Activated CD8-positive, alpha-beta memory T cell treated with anti-CD3 and anti-CD28 coated beads, Interleukin-2, amount 50 U/mL, for 1 hour (primary cell): ENCODE measurements around the gene IDH3B.

Experiments used
- DNase-seq: peaks from one replicate; pipeline ENCODE4 v3.0.0-alpha.2; 2020; ENCODE audit errors: extremely low read depth

Gene IDH3B

DNA sequence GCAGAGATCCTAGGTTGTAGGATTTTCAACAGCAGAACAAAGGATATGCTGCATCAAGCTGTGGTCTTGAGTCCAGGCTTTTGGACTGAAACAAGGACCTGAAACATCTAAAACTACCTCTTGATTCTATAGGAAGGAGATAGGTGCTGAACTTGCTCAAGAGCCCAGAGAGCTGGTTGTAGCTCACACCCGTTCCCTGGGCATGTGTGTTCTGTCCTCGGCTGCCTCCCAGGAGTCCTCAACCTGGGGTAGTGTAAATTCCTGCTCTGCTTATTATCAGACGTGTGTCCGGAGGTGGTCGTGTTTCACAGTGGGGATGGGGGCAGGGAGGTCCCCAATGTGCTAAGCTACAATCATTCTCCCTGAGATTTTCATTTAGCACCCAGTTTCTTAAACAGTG lies 6.8 kb downstream of the IDH3B start:
- DNase-seq: no peak

GRCh38 chr20:2656471-2657117 lies 7.4 kb downstream of the IDH3B start:
- DNase-seq: no peak

- no peak for DNase-seq
Measured at GRCh38 chr20:2655331-2656116, 8.5 kb downstream of the IDH3B start.

DNA sequence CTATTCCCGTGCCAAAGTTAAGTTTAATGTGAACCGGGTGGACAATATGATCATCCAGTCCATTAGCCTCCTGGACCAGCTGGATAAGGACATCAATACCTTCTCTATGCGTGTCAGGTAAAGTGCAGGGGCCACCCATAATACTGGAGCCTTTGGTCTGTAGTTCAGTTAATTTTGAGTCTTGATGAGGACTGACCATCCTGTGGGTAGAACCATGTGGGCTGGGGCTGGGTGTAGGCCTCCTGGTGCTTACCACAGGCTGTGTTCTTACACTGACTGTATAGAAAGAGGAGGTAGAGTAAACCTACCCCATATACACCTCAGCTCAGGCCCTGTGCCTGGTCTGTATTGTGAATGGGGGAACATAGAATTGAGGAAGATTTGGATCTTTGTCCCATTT lies 9.2 kb downstream of the IDH3B start:
- no peak for DNase-seq

GRCh38 chr20:2654384-2654822 lies 9.6 kb downstream of the IDH3B start:
- DNase-seq: no peak

GRCh38 chr20:2653556-2654383 lies 10.2 kb downstream of the IDH3B start:
- DNase-seq: no peak

GRCh38 chr20:2652724-2653555 lies 11.1 kb downstream of the IDH3B start:
- no peak for DNase-seq

DNA sequence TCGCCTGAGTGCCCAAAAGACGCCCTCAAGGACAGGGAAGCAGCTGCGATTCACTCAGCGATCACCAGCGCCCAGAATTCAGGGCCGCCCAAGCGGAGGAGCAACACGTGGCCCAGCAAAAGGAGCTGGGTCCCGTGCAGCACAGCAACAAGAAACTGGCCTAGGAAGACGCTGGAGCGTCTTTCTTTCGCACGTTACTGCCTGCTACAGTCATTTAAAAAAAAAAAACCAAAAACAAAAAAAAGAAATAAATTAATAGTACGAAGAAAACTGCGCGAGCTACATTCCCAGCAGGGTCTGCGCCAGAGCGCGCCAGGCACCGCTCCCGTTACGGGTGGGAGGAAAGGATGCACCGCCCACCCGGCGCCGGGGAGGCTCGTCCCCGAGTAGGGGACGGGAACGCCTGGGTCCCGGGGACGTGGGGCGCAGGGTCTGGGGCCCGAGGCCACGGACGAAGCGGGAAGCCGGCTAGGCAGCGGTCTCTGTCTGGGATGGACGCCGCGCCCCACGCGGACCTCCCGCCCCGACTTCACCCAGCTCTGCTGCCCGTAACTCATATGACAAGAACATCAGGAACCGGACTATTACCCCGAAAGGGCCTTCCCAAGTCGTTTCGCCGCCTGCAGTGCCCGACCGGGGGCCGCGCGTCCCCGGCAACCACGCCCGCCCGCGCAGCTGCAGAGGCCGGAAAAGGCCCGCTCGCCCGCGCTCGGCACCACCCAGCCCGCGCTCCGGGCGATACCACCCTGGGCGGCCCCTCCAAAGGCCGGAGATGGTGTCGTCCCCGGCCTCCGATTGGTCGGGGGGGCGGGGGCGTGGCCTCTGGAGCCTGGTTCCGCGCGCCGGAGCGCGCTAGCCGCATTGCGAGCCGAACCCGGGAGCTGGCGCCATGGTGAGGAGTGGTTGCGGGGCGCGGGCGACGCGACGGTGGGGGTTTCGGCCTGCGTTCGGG lies 12.0 kb downstream of the IDH3B start, which contains the start of gene NOP56:
Gene NOP56 (plus strand): TSS at position 861 of the 952 bp plus-strand sequence. CDS start 29 bp downstream, at position 890.
- peak; percentile 62 for DNase-seq

DNA sequence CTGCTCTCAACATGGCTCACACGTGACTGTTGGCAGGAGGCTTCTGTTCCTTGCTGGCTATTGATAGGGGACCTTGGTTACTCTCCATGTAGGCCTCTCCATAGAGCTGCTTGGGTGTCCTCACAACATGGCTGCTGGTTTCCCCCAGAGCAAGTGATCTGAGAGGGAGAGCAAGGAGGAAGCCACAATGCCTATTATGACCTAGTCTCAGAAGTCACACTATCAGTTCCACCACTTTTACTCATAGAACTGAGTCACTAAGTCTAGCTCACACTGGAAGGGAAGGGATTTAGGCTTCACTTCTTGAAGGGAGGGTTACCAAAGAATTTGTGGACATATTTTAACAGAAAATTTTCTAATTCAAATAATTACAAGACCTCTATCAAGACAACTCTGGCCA lies 20.3 kb downstream of the IDH3B start:
- no peak for DNase-seq

DNA sequence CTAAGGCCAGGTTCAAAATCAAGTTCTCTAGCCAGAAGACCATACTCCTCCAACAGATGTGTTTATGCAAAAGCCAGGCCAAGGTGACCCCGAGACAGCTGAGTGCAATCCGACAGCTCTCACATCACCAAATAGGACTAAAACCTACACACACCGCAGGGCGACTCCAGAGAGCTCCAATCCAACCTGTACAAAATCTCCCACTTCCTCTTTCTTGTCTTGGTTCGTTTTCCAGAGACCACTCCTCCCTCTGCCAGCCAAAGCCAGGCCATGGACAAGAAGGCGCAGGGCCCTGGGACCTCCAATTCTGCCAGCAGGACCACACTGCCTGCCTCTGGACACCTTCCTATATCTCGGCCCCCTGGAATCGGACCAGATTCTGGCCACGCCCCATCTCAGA lies 23.1 kb downstream of the IDH3B start:
- DNase-seq: no peak

- DNase-seq: no peak
Measured at GRCh38 chr20:2640260-2640659, 23.8 kb downstream of the IDH3B start.

DNA sequence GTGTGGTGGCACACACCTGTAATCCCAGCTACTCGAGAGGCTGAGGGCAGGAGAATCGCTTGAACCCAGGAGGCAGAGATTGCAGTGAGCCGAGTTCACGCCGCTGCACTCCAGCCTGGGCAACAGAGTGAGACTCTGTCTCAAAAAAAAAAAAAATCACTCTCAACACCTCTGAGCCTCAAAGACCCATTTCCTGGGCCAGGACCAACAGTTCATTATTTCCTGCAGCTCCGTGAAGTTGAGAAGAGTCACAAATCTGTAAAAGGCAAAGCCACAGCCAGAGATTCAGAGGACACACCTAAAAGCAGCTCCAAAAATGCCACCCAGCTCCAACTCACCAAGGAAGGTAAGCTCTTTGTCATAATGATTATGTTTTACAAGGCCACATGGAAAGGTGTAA lies 26.8 kb downstream of the IDH3B start:
- no peak for DNase-seq

DNA sequence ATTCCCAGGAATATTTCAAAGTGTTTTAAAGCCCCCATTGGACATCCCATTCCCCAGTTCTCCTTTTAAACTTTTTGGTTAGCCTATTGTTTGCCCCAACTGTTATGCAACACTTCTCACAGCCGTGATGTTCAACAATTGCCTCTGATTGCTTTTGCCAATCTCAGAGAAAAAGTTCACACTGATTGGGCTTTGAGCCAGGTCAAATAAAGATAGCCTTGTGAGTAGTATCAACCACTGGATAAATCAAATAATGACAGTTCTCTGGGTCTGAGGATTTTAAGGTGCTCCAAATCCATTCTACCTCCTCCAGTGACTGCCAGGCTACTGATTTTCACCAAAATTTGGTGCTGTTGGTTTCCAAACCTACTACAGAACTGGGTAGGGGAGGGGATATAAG lies 30.6 kb downstream of the IDH3B start:
- DNase-seq: no peak

- DNase-seq: no peak
Measured at GRCh38 chr20:2631228-2631627, 32.8 kb downstream of the IDH3B start.

DNA sequence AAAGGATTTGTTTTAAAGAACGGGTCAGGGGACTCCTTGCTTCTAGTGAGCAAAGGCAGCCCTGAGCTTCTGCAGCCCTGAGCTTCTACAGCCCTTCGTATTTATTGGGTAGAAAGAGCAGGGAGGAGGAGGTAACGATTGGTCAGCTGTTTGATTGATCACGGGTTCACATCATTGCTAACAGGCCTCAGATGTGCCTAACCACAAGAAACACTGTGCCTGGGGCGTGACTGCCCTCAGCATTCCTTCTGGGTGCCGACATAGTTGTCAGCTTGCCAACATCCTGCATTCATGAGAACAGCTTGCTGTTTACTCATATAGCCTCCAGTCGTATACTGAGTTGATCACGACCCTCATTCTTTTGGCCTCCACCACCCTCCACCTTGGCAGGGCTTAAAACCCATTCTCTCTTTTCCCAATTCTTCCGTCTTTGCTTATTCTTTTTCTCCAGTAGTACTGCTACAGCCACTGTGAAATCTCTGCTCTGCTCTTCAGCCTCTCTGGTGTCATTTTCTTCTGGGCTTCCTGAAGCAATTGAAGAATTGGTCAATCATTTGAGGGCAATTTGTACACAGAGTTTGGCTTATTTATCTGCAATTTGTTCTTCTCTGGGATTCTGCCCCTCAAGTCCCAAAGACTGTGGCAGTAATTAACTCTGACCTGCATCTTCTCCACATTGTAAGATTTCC lies 37.0 kb downstream of the IDH3B start:
- DNase-seq: no peak

DNA sequence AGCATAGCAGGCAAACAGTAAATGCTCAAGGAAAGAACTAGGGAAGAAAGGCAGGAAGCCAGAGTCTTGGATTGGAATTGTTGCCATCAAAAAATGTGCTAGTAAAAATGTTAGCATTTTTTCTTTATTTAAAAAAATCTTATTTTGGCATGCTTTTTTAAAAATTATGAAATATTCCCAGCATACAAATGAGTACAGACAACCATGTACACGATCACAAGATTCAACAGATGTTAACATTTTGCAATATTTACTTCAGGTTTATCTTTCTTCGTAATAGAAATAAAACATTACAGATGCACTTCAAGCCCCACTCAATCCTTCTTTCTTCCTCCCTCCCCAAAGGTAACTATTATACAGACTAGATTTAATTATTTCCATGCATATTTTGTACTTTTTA lies 39.0 kb downstream of the IDH3B start:
- DNase-seq: no peak

DNA sequence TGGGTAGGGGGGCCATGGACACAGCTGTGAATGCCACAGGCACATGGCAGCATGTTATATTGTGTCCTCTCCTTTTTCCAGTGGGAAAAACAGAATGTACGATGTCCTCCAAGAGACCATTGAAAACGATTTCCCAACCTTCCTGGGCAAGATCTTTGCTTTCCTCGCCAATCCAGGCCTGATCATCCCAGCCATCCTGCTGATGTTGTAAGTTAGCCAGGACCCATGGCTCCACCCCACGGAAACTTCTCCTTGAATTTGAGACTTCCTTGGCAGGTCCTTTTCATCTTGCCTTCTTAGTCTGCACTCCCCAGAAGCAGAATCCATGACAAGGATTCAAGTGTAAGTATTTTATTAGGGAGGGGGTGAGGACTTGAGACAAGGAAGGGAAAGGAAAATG lies 39.8 kb downstream of the IDH3B start:
- DNase-seq: no peak

DNA sequence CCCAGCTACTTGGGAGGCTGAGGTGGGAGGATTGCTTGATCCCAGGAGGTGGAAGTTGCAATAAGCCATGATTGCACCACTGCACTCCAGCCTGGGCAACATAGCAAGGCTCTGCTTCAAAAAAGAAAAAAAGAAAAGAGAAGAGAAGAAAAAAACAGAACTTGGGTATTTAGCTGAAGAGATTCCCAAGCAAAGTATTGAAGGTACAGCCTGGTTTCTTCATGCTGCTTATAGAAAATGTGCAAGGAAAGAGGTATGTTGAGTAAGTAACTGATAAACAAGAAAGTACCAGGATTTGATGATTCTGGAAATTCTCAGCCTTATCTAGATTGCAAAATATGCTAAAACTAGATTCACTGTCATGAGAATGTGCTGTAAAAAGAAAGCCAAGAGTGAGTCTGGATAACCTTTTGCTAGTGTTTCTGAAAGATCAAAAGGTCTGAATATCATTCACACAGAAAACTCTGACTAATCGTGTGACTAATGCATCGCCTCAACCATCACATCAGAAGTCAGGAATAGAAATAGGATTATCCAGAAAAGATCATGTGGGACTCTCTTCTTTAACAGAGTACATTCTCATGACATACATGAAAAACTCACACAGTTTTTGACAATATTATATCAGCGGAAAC lies 43.9 kb downstream of the IDH3B start:
- DNase-seq: no peak

DNA sequence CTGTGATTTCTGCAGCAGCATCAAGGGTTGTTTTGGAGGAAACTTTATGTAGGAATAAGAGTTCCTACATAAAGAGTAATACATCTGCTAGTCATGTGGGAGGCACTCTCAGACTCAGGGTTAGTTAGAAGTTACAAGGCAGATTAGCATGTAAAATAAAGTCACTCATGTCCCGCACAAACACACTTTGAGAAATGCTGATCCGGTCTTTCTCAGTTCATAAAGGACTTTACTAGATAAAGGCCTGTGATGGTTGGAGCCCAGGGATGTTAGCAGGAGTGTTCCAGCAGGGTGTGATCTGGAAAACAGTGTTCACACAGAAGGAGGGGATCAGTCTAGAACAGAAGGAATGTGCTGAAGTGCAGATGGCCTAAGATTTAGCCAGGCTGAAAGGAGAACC lies 44.7 kb downstream of the IDH3B start:
- DNase-seq: no peak
